SK-MEL-5 (cell line): Measurements from ENCODE around the gene CGB8. TPM values are rescaled to one million over a fixed set of nuclear protein-coding genes. Genes with fewer than 3 reads are reported as not detected.
"Not testable (repeated sequence)": the region's sequence is repeated elsewhere in the genome, so short reads cannot be mapped to it uniquely, and the experiment has no call there.

Experiments
- DNase-seq: peaks from one replicate; pipeline ENCODE4 v3.0.0-alpha.2; 2016; ENCODE audit warnings: low read depth, low spot score
- in situ Hi-C: cut with HindIII; loops from 2 replicates; pipeline ENCODE4 v1.10.0; 2016; ENCODE audit warnings: low sequenced_read_pairs, high pct_unique_total_duplicates, low pct_unique_long_range_greater_than_20kb
- total RNA-seq: library from RNA; depleted of rRNA; stranded (reverse); fragments of >200 nt; shearing (Covaris generic); gene quantifications from 2 replicates; pipeline ENCODE4 v1.2.3, GENCODE V29; 2014

Gene CGB8
- total RNA-seq, 1 experiment from 2014 or later, result not detected

GRCh38 chr19:49069026-49069425 lies 20.1 kb upstream of the CGB8 start:
- DNase-seq, result no peak
- in situ Hi-C loops, result no loop called here

- in situ Hi-C loops, result no loop called here
- no peak for DNase-seq
These were observed 18.6 kb upstream of the CGB8 start for GRCh38 chr19:49067554-49067953.

- no peak for DNase-seq
- in situ Hi-C loops, result no loop called here
These were observed 17.1 kb upstream of the CGB8 start for GRCh38 chr19:49065905-49066512.

GRCh38 chr19:49064768-49065611 lies 16.1 kb upstream of the CGB8 start, which contains the start of gene NTF4:
NTF4 (minus strand) TSS chr19:49064818; CDS start chr19:49061997, 2,821 bp downstream.
- peak; percentile 6 for DNase-seq
- in situ Hi-C loops, result no loop called here

GRCh38 chr19:49064029-49064629 lies 15.2 kb upstream of the CGB8 start:
- DNase-seq, result no peak
- in situ Hi-C loops, result no loop called here

DNA sequence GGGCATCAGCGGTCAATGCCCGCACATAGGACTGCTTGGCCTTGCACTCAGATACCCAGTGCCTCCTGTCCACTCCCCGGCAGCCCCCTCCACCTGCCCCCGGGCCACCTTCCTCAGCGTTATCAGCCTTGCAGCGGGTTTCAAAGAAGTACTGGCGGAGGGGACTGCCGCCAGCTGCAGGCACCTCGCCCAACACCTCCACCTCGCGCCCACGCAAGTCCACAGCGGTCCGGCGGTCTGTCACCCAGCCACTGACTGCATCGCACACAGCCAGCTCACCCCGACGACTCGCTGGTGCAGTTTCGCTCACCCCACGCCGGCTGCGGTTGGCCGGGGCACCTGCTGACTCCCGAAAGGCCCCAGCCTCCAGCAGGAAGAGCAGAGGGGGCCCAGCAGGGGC lies 12.5 kb upstream of the CGB8 start:
- no peak for DNase-seq
- in situ Hi-C loops, result no loop called here

DNA sequence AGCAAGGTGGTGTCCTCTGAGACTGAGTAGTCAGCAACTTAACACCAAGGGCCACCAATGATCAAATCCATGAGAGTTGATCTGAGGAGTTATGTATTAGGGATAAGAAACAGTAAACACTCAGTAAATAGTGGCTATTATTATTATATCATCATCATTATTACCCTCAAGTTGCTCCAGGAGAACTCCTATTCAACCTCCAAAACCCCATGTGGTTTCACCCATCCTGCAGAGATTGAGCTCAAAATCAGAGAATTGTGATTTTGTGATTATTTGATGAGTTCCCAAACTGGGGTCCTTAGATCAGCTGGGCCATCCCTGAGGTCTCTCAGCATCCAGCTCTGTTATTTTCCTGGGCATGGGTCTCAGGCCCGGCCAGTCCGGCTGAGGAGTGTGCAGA lies 12.1 kb upstream of the CGB8 start:
- DNase-seq, result no peak
- in situ Hi-C loops, result no loop called here

DNA sequence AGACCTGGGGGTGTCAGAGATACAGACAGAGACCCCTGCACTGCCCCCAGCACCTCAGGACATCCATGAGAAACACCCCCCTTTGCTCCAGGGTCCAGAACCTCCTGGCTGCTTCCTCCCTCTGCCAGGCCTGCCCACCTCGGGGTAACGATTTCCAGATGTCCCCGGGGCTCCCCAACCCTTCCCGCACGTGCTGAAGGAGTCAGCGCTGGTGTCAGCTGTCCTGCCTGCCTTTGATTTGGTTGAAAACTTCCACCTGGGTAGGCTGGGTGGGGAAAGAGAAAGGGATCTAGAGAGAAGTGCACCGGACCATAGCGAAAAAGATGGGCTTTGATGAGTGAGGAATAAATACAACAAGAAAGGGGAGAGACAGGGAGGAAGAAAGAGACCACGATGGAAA lies 10.1 kb upstream of the CGB8 start:
- in situ Hi-C loops, result no loop called here
- no peak for DNase-seq

DNA sequence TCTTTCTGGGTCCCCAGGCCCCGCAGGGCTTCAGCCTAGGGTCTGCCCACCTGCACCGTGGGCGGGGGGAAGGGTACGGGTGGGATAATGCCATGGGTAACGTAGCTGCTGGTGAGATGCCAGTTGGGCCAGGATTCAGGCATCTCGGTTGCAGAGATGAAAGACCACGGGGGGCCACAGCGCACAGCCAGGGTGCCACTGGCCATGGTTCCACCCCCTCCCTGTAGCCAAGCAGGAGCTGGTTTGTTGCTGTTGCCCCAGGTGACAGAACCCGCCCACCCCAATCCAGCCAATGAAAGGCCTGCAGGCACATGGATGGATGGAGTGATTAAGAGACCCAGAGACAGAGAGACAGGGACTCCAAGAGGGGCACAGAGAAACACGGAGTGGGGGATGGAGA lies 9.7 kb upstream of the CGB8 start:
- peak; percentile 32 for DNase-seq
- in situ Hi-C loops, result no loop called here

- in situ Hi-C loops, result no loop called here
- DNase-seq, result no peak
These were observed 8.8 kb upstream of the CGB8 start, which contains the start of gene CGB7 for GRCh38 chr19:49057636-49058234. CGB7 (minus strand) TSS chr19:49057749; CDS start chr19:49055375, 2,374 bp downstream.

- DNase-seq, in situ Hi-C loops: not testable (repeated sequence)
These were observed 8.1 kb upstream of the CGB8 start for GRCh38 chr19:49056902-49057596.

DNA sequence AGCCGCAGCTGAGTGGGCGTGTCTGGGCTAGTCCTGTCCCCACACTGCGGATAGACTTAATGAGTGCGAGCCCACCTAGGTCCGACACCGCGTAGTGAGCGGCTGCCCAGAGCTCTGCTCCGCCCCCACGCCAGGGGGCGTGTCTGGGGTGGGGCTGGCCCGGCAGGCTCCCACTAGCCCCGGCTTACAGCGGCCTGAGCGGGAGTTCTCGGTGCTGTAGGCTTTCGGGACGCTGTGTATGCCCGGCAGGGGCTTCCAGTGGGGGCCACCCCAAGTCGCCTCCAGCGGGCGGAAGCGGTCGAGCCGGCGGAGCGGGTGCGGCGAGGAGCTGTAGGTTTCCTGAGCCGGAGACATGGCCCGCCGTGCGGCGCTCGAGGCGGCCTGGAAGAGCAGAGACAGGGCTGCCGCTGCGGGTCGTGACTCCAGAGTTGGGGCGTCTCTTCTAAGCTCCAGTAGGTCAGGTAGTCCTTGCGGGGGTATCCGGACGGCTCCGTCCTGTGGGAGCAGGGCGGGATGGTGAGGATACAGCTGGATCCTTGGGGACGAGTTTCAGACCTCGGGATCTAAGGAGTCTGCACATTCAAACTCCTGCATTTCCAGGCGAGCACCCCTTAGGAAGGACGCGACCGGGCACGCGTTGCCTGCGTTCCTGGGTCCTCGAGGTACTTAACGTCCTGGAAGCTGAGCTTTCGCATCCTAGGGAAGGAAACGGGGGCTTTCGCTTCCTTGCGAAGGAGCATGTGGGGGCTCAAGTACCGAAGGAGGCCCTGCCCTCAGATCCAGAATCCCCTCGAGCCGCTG lies 7.4 kb upstream of the CGB8 start:
- in situ Hi-C loops, result no loop called here
- peak; percentile 52 for DNase-seq

- DNase-seq, in situ Hi-C loops: not testable (repeated sequence)
These were observed 1.6 kb upstream of the CGB8 start for GRCh38 chr19:49050376-49051033.

DNA sequence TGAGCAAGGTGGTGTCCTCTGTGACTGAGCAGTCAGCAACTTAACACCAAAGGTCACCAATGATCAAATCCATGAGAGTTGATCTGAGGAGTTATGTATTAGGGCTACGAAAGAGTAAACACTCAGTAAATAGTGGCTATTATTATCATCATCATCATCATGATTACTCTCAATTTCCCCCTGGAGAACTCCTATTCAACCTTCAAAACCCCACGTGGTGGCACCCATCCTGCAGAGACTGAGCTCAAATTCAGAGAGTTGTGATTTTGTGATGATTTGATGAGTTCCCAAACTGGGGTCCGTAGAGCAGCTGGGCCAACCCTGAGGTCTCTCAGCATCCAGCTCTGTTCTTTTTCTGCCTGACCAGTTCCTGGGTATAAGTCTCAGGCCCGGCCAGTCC lies 923 bp upstream of the CGB8 start:
- in situ Hi-C loops, DNase-seq: not testable (repeated sequence)

DNA sequence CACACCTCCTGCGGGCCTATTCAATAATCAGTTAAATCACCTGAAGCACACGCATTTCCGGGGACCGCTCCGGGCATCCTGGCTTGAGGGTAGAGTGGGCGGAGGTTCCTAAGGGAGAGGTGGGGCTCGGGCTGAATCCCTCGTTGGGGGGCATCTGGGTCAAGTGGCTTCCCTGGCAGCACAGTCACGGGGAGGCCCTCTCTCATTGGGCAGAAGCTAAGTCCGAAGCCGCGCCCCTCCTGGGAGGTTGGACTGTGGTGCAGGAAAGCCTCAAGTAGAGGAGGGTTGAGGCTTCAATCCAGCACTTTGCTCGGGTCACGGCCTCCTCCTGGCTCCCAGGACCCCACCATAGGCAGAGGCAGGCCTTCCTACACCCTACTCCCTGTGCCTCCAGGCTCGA lies 5.4 kb downstream of the CGB8 start, which contains the start of gene CGB5:
Gene CGB5, plus strand, starts transcription at position 301 of the 400 bp plus-strand sequence. CDS start 362 bp downstream, outside the sequence.
- DNase-seq, in situ Hi-C loops: not testable (repeated sequence)

GRCh38 chr19:49042666-49043065 lies 6.2 kb downstream of the CGB8 start:
- DNase-seq, in situ Hi-C loops: not testable (repeated sequence)
